Nephron progenitor cell (in vitro differentiated cells): ENCODE measurements around the gene GNGT2.
A peak's percentile ranks its signal among the peaks of the same experiment; 100 is the strongest.
"Not testable (repeated sequence)": the region's sequence is repeated elsewhere in the genome, so short reads cannot be mapped to it uniquely, and the experiment has no call there.

ENCODE experiments used
- DNase-seq: peaks from one replicate; pipeline ENCODE4 v3.0.0; 2021
- H3K27ac Mint-ChIP-seq: 2 replicates; pipeline ENCODE4 v1.8.0; 2021; ENCODE audit warnings: mild to moderate bottlenecking, moderate library complexity, mixed read lengths
- H3K27me3 Mint-ChIP-seq: 2 replicates; pipeline ENCODE4 v1.8.0; 2021; ENCODE audit warnings: mild to moderate bottlenecking, low read depth, mixed read lengths; ENCODE audit not compliant: poor library complexity
- H3K36me3 Mint-ChIP-seq: 2 replicates; pipeline ENCODE4 v1.8.0; 2021; ENCODE audit warnings: low read depth, mixed read lengths
- H3K4me1 Mint-ChIP-seq: 2 replicates; pipeline ENCODE4 v1.8.0; 2021; ENCODE audit warnings: mixed read lengths
- H3K4me3 Mint-ChIP-seq: 2 replicates; pipeline ENCODE4 v1.8.0; 2021; ENCODE audit warnings: mild to moderate bottlenecking, moderate library complexity, mixed read lengths
- H3K9me3 Mint-ChIP-seq: 2 replicates; pipeline ENCODE4 v1.8.0; 2021; ENCODE audit warnings: mild to moderate bottlenecking, moderate library complexity, mixed read lengths
- CTCF ChIP-seq: fragments of 200-600 bp; sonication (generic); IDR thresholded peaks from 2 replicates; pipeline ENCODE4 v1.5.0; 2021; ENCODE audit warnings: antibody characterized with exemption

Gene GNGT2

GRCh38 chr17:49180303-49180702, 30.1 kb downstream of the GNGT2 start:
- peaks cover 52% of the 10 kb centered on the region for H3K9me3 Mint-ChIP-seq
- no peaks in the 10 kb centered on the region for H3K4me1 Mint-ChIP-seq
- TF ChIP-seq CTCF = peak; percentile 66
- no peaks in the 10 kb centered on the region for H3K36me3 Mint-ChIP-seq
- no peak overlapping the region for H3K4me3 Mint-ChIP-seq
- peak; percentile 72 for DNase-seq
- H3K27ac Mint-ChIP-seq = no peak overlapping the region
- H3K27me3 Mint-ChIP-seq = peaks cover 9% of the 10 kb centered on the region

GRCh38 chr17:49175978-49176377, 34.4 kb downstream of the GNGT2 start:
- peaks cover 33% of the 10 kb centered on the region for H3K27me3 Mint-ChIP-seq
- H3K27ac Mint-ChIP-seq, H3K4me1 Mint-ChIP-seq, H3K36me3 Mint-ChIP-seq, H3K4me3 Mint-ChIP-seq, DNase-seq: not testable (repeated sequence)
- H3K9me3 Mint-ChIP-seq = peaks cover 51% of the 10 kb centered on the region

GRCh38 chr17:49170711-49171110, 39.7 kb downstream of the GNGT2 start:
- DNase-seq, H3K4me3 Mint-ChIP-seq, H3K27ac Mint-ChIP-seq, H3K36me3 Mint-ChIP-seq, H3K4me1 Mint-ChIP-seq: not testable (repeated sequence)
- Mint-ChIP-seq H3K9me3 (peaks cover 43% of the 10 kb centered on the region), H3K27me3 (peaks cover 75% of the 10 kb centered on the region)

GRCh38 chr17:49170216-49170615, 40.2 kb downstream of the GNGT2 start:
- Mint-ChIP-seq H3K27ac (no peak overlapping the region), H3K4me1 (no peaks in the 10 kb centered on the region), H3K4me3 (no peak overlapping the region), H3K27me3 (peaks cover 79% of the 10 kb centered on the region), H3K9me3 (peaks cover 38% of the 10 kb centered on the region), H3K36me3 (no peaks in the 10 kb centered on the region)
- DNase-seq = no peak
- TF ChIP-seq CTCF = no peak

GRCh38 chr17:49168706-49169105, 41.7 kb downstream of the GNGT2 start:
- Mint-ChIP-seq H3K27me3 (peaks cover 85% of the 10 kb centered on the region), H3K4me1 (no peaks in the 10 kb centered on the region), H3K36me3 (no peaks in the 10 kb centered on the region), H3K9me3 (peaks cover 27% of the 10 kb centered on the region), H3K4me3 (no peak overlapping the region), H3K27ac (no peak overlapping the region)
- DNase-seq = no peak
- TF ChIP-seq CTCF = no peak

- Mint-ChIP-seq H3K4me1 (no peaks in the 10 kb centered on the region), H3K4me3 (no peak overlapping the region), H3K27me3 (peaks cover 78% of the 10 kb centered on the region), H3K9me3 (peaks cover 8% of the 10 kb centered on the region), H3K27ac (no peak overlapping the region), H3K36me3 (no peaks in the 10 kb centered on the region)
- DNase-seq = no peak
- TF ChIP-seq CTCF = no peak
These were observed 45.2 kb downstream of the GNGT2 start for GRCh38 chr17:49165143-49165542.

- Mint-ChIP-seq H3K4me3 (no peak overlapping the region), H3K4me1 (no peaks in the 10 kb centered on the region), H3K36me3 (no peaks in the 10 kb centered on the region), H3K27me3 (peaks cover 84% of the 10 kb centered on the region), H3K27ac (no peak overlapping the region), H3K9me3 (no peaks in the 10 kb centered on the region)
- no peak for TF ChIP-seq CTCF
- no peak for DNase-seq
These were observed 47.5 kb downstream of the GNGT2 start for GRCh38 chr17:49162866-49163265.
